ENCODE measurements around the gene HOXD12.

HOXD12 gene

DNA sequence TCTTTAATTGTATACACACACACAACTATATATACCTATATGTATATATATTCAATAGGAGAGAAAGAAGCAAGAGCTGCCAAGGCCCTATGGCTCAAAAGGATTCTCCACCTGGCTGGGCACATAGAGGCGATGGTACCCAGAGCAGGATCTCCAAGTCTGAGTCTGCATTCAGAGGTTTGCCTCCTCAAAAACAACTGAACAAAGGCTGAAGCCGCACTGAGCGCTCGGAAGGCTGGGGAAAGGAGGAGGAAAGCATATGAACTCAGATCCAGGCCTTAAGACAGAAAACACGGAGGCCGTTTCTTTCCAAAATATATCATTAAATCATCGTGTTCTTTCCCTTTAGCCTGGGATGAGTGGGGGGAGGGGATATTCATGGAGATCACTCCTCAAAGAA is 3.6 kb downstream of the HOXD12 start:
- Histone ChIP-seq H3K79me2 (ENCODE audit: control insufficient read depth, low read length) (no peaks in the 10 kb centered on the region), H3K9me3 (ENCODE audit: control insufficient read depth, insufficient read depth, low read length) (no peaks in the 10 kb centered on the region), H3K27ac (ENCODE audit: low read depth, low read length) (no peak overlapping the region), H3K4me2 (ENCODE audit: low read length) (no peak overlapping the region), H3K4me1 (ENCODE audit: control insufficient read depth, low read length) (no peaks in the 10 kb centered on the region), H3F3A (ENCODE audit: control insufficient read depth, insufficient read depth) (no peaks in the 10 kb centered on the region), H3K36me3 (ENCODE audit: control insufficient read depth, low read length) (no peaks in the 10 kb centered on the region), H4K20me1 (ENCODE audit: control insufficient read depth, insufficient read depth, low read depth, low read length) (no peaks in the 10 kb centered on the region), H3K27me3 (ENCODE audit: control insufficient read depth, low read length) (no peaks in the 10 kb centered on the region), H3K9me2 (replicated peaks; ENCODE audit: control insufficient read depth, low read length) (no peaks in the 10 kb centered on the region), H3K4me3 (ENCODE audit: low read length) (no peak overlapping the region)
- no peak for TF ChIP-seq EZH2phosphoT487 (IDR thresholded peaks at IDR 0.05; ENCODE audit: borderline replicate concordance, low read length)
- TF ChIP-seq, protein P1, sequence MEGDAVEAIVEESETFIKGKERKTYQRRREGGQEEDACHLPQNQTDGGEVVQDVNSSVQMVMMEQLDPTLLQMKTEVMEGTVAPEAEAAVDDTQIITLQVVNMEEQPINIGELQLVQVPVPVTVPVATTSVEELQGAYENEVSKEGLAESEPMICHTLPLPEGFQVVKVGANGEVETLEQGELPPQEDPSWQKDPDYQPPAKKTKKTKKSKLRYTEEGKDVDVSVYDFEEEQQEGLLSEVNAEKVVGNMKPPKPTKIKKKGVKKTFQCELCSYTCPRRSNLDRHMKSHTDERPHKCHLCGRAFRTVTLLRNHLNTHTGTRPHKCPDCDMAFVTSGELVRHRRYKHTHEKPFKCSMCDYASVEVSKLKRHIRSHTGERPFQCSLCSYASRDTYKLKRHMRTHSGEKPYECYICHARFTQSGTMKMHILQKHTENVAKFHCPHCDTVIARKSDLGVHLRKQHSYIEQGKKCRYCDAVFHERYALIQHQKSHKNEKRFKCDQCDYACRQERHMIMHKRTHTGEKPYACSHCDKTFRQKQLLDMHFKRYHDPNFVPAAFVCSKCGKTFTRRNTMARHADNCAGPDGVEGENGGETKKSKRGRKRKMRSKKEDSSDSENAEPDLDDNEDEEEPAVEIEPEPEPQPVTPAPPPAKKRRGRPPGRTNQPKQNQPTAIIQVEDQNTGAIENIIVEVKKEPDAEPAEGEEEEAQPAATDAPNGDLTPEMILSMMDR (IDR thresholded peaks at IDR 0.05; ENCODE audit: low read depth, low read length, poor library complexity, severe bottlenecking), result no peak

DNA sequence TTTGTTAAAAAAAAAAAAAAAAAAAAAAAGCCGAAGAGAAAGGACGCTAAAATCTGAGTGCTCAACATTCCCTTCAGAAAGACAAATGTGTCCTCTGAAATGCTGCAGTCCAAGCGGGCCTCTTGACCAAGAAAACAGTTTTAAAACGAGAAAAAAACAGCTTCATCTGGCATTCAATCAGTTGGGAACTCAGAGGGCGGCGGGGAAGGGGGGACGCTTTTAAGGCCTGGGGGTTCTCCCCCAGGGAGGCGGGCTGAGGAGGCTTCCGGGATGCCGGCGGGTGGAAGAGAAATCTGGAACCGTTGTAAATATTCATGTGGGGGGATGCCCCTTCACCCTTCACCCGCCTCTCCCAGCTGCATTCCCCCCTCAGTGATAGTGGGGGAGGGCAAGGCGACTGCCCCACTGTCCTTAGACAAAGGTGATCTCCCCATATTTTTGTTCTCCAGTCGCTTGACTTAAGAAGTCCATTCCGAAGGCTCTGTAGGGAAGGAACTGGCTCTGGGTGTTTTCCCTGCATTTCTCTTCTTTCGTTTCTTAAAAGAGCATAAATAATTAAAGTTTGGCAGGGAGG is 4.2 kb downstream of the HOXD12 start:
- no peaks in the 10 kb centered on the region for H3F3A ChIP-seq (ENCODE audit: control insufficient read depth, insufficient read depth)
- no peaks in the 10 kb centered on the region for H3K27me3 ChIP-seq (ENCODE audit: control insufficient read depth, low read length)
- H4K20me1 ChIP-seq (ENCODE audit: control insufficient read depth, insufficient read depth, low read depth, low read length), result no peaks in the 10 kb centered on the region
- H3K79me2 ChIP-seq (ENCODE audit: control insufficient read depth, low read length), result no peaks in the 10 kb centered on the region
- no peak for TF ChIP-seq EZH2phosphoT487 (IDR thresholded peaks at IDR 0.05; ENCODE audit: borderline replicate concordance, low read length)
- TF ChIP-seq, protein P1 (IDR thresholded peaks at IDR 0.05; ENCODE audit: low read depth, low read length, poor library complexity, severe bottlenecking), result no peak
- H3K36me3 ChIP-seq (ENCODE audit: control insufficient read depth, low read length), result no peaks in the 10 kb centered on the region
- H3K4me3 ChIP-seq (ENCODE audit: low read length), result no peak overlapping the region
- no peak overlapping the region for H3K27ac ChIP-seq (ENCODE audit: low read depth, low read length)
- H3K9me2 ChIP-seq (replicated peaks; ENCODE audit: control insufficient read depth, low read length), result no peaks in the 10 kb centered on the region
- H3K4me1 ChIP-seq (ENCODE audit: control insufficient read depth, low read length), result no peaks in the 10 kb centered on the region
- no peak overlapping the region for H3K4me2 ChIP-seq (ENCODE audit: low read length)
- no peaks in the 10 kb centered on the region for H3K9me3 ChIP-seq (ENCODE audit: control insufficient read depth, insufficient read depth, low read length)

DNA sequence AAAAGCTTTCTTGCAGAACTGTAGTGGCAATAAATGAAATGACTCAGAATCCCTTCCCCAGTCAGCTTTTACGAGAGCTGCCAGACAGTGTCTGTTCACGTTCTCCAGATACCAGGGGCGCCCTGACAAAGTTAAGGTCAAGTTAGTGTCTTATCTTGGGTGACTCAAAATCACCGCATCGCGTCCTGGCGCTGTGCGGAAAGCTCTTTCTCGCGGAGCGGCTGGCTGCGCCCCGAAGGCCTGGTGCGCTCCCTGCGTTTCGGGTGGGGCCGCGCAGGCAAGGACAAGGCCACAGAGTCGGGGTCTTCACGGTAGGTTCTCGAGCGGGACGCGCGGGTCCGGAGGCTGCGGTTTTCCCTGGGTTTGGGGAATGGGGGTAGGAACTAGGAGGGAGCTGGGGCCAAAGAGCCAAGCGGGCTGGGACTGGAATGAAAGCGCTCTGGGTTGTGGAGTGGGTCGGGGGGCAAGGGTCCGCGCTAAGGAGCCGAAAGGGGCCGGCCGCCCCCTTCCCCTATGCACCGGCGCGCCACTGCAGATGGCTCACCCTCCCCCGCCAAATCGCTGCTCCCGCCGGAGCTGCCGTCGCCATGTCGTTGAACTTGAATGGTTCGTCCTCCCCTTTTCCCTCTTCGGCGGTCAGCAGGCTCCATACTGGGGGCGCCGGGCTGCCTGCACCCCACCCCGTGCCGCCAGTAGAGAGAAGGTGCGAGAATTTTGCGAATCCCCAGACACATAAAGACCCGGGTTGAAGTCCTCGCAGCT is 4.9 kb downstream of the HOXD12 start:
- H3K27me3 ChIP-seq (ENCODE audit: control insufficient read depth, low read length), result no peaks in the 10 kb centered on the region
- no peaks in the 10 kb centered on the region for H3K4me1 ChIP-seq (ENCODE audit: control insufficient read depth, low read length)
- no peak overlapping the region for H3K4me3 ChIP-seq (ENCODE audit: low read length)
- no peaks in the 10 kb centered on the region for H4K20me1 ChIP-seq (ENCODE audit: control insufficient read depth, insufficient read depth, low read depth, low read length)
- TF ChIP-seq, protein P1 (IDR thresholded peaks at IDR 0.05; ENCODE audit: low read depth, low read length, poor library complexity, severe bottlenecking), result no peak
- no peak for TF ChIP-seq EZH2phosphoT487 (IDR thresholded peaks at IDR 0.05; ENCODE audit: borderline replicate concordance, low read length)
- H3K9me2 ChIP-seq (replicated peaks; ENCODE audit: control insufficient read depth, low read length), result no peaks in the 10 kb centered on the region
- H3K4me2 ChIP-seq (ENCODE audit: low read length), result no peak overlapping the region
- H3K27ac ChIP-seq (ENCODE audit: low read depth, low read length), result no peak overlapping the region
- H3K9me3 ChIP-seq (ENCODE audit: control insufficient read depth, insufficient read depth, low read length), result no peaks in the 10 kb centered on the region
- H3F3A ChIP-seq (ENCODE audit: control insufficient read depth, insufficient read depth), result no peaks in the 10 kb centered on the region
- H3K36me3 ChIP-seq (ENCODE audit: control insufficient read depth, low read length), result no peaks in the 10 kb centered on the region
- no peaks in the 10 kb centered on the region for H3K79me2 ChIP-seq (ENCODE audit: control insufficient read depth, low read length)

Data from DOHH2 (cell line).